Subcutaneous abdominal adipose tissue (tissue), 5 donors: ENCODE measurements around the gene AXIN2.
A peak's percentile ranks its signal among the peaks of the same experiment; 100 is the strongest.

ENCODE experiments used
- H3K27ac ChIP-seq: one replicate; pipeline ENCODE4 v1.7.0; 2013; ENCODE audit warnings: low read depth, mild to moderate bottlenecking, inconsistent platforms, low read length, moderate library complexity
- H3K27me3 ChIP-seq, 5 donors: one replicate each; pipeline ENCODE4 v1.7.0; 2013; ENCODE audit warnings: low read length in 5 of 5, inconsistent platforms in 1 of 5; ENCODE audit not compliant: control insufficient read depth in 5 of 5, insufficient read depth in 4 of 5
- H3K36me3 ChIP-seq, 5 donors: one replicate each; pipeline ENCODE4 v1.7.0; 2013; ENCODE audit warnings: low read length in 5 of 5; ENCODE audit not compliant: control insufficient read depth in 5 of 5, insufficient read depth in 5 of 5
- H3K4me1 ChIP-seq, 5 donors: one replicate each; pipeline ENCODE4 v1.7.0; 2013; ENCODE audit warnings: low read length in 5 of 5, mild to moderate bottlenecking in 3 of 5, moderate library complexity in 1 of 5; ENCODE audit not compliant: control insufficient read depth in 5 of 5, insufficient read depth in 5 of 5
- H3K4me3 ChIP-seq, 5 donors: one replicate each; pipeline ENCODE4 v1.7.0; 2013; ENCODE audit warnings: low read length in 5 of 5, low read depth in 1 of 5
- H3K9ac ChIP-seq, 5 donors: one replicate each; pipeline ENCODE4 v1.7.0; 2013; ENCODE audit warnings: low read length in 5 of 5, mild to moderate bottlenecking in 4 of 5, moderate library complexity in 3 of 5
- H3K9me3 ChIP-seq, 5 donors: one replicate each; pipeline ENCODE4 v1.7.0; 2013; ENCODE audit warnings: low read length in 5 of 5; ENCODE audit not compliant: control insufficient read depth in 5 of 5
- donor health status: healthy.
- donor health status: healthy.
- donor health status: healthy.
- donor health status: healthy.
- donor health status: healthy.

The AXIN2 gene

GRCh38 chr17:65583921-65584603 is 22.6 kb upstream of the AXIN2 start:
- Histone ChIP-seq H3K4me1 (peaks cover 0 to 30% (median 22%) of the 10 kb centered on the region in 5 donors), H3K4me3 (no peak overlapping the region), H3K9me3 (no peaks in the 10 kb centered on the region), H3K27me3 (no peaks in the 10 kb centered on the region), H3K9ac (no peak overlapping the region), H3K36me3 (no peaks in the 10 kb centered on the region), H3K27ac (no peak overlapping the region)

- Histone ChIP-seq H3K27ac (no peak overlapping the region), H3K36me3 (no peaks in the 10 kb centered on the region), H3K9me3 (no peaks in the 10 kb centered on the region), H3K9ac (no peak overlapping the region), H3K27me3 (no peaks in the 10 kb centered on the region), H3K4me3 (no peak overlapping the region), H3K4me1 (no peaks in the 10 kb centered on the region)
These were observed 15.5 kb upstream of the AXIN2 start for GRCh38 chr17:65576939-65577338.

GRCh38 chr17:65573282-65573602 is 11.8 kb upstream of the AXIN2 start:
- H3K9me3 ChIP-seq, result no peaks in the 10 kb centered on the region
- no peak overlapping the region for H3K27ac ChIP-seq
- no peaks in the 10 kb centered on the region for H3K4me1 ChIP-seq
- no peak overlapping the region for H3K4me3 ChIP-seq
- peaks cover 0 to 3% (median 0%) of the 10 kb centered on the region in 5 donors for H3K27me3 ChIP-seq
- no peak overlapping the region for H3K9ac ChIP-seq
- H3K36me3 ChIP-seq, result no peaks in the 10 kb centered on the region

DNA sequence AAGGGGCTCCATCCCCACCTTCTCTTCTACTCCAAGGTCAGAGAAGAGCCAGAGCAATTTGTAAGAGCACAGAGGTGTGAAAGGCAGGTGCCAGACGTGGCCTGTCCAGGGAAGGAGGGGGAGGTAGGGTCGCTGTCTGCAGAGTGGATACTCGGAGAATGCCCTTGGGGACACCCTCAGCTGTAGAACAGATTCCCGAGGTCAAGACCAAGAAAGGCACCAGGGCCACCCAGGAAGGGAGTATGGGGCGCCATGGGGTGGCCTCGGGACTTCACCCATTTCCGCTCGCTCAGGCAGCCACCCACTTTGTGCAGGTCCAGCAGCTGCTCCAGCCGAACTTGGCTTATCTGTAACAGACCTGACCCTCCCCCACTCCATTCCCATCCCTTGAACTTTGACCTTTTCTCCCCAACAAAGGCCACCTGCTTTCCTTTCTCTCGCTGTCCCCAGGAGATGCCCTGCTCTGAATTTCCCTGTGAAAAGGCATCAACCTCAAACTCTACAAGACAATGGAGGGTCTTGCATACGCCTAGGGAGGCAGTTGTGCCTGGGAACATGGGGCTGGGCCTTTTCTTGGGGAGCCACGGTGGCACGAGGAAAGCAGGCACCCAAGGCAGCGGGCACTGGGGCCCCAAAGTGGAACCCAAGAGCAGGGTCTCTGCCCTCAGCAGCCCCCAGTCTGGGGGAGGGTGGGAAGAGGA is 11.3 kb upstream of the AXIN2 start:
- peaks cover 0 to 3% (median 0%) of the 10 kb centered on the region in 5 donors for H3K27me3 ChIP-seq
- H3K9me3 ChIP-seq, result no peaks in the 10 kb centered on the region

DNA sequence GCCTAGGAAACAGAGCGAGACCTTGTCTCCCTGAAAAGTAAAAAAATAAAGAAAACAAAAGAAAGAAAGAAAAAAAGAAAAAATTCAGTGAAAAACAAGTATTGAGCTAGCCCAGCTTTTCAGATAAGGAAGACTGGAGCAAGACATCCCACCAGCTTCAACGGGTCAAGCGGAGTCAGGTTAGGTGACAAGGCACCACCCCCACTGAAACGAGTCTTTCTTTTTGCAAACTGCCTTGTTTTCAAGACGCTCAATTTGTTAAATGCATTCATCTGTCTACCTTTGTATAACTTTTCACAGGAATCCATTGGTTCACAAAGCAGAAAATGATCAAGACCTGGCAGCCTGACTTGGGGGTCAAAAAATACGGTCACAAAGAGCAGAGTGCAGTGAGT is 10.7 kb upstream of the AXIN2 start:
- Histone ChIP-seq H3K27ac (no peak overlapping the region), H3K9ac (no peak overlapping the region), H3K4me1 (no peaks in the 10 kb centered on the region), H3K27me3 (peaks cover 0 to 3% (median 0%) of the 10 kb centered on the region in 5 donors), H3K4me3 (no peak overlapping the region), H3K36me3 (no peaks in the 10 kb centered on the region), H3K9me3 (no peaks in the 10 kb centered on the region)

More for the DNA sequence above, 11.3 kb upstream of the AXIN2 start:
- no peaks in the 10 kb centered on the region for H3K4me1 ChIP-seq
- no peak overlapping the region for H3K27ac ChIP-seq
- H3K9ac ChIP-seq, result no peak overlapping the region
- H3K4me3 ChIP-seq, result no peak overlapping the region
- no peaks in the 10 kb centered on the region for H3K36me3 ChIP-seq

GRCh38 chr17:65568918-65569317 is 7.5 kb upstream of the AXIN2 start:
- Histone ChIP-seq H3K36me3 (no peaks in the 10 kb centered on the region), H3K9me3 (no peaks in the 10 kb centered on the region), H3K4me1 (peaks cover 0 to 3% (median 3%) of the 10 kb centered on the region in 5 donors), H3K9ac (no peak overlapping the region), H3K27me3 (peaks cover 0 to 3% (median 0%) of the 10 kb centered on the region in 5 donors), H3K27ac (no peak overlapping the region), H3K4me3 (no peak overlapping the region)

- H3K4me1 ChIP-seq, result peaks cover 0 to 6% (median 3%) of the 10 kb centered on the region in 5 donors
- no peak overlapping the region for H3K27ac ChIP-seq
- peaks cover 0 to 3% (median 0%) of the 10 kb centered on the region in 5 donors for H3K27me3 ChIP-seq
- H3K4me3 ChIP-seq, result no peak overlapping the region
- no peaks in the 10 kb centered on the region for H3K36me3 ChIP-seq
- H3K9ac ChIP-seq, result no peak overlapping the region
- no peaks in the 10 kb centered on the region for H3K9me3 ChIP-seq
These were observed 6.1 kb upstream of the AXIN2 start for GRCh38 chr17:65567566-65567965.

DNA sequence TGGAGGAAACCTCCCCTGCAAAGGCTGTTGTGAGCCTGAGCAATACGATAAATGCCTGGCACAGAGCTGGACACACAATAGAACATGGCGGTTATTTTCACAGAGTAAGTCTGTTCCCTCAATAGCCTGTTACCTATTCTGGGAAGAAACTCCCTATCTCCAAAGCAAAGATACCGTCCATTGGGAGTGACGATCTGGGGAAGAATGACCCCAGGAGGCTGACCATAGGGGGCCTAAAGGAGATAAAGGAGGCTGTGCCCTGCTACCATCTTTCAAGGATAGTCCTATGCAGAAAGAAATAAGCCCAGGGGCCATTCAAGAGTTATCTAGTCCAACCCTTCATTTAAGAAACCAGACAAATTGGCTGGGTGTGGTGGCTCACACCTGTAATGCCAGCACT is 4.1 kb upstream of the AXIN2 start:
- no peak overlapping the region for H3K27ac ChIP-seq

DNA sequence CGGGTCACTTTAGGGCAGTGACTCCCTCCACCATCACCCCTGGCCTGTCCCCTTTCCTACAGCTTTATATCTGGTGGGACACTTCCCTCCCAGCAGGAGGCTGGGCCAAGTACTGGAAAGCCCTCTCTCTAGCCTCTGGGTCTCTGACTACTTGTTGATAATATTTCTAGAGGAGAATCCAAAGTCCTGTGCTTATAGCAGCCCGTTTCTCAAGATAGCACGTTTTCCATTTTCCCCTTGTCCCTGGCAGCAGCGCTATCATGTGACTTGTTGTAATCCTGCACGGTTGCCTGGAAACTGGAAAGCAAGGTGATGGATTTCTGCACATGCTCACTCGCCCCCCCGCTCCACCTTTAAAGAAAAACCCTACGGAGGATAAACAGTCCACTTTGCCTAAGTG is 3.3 kb upstream of the AXIN2 start:
- no peak overlapping the region for H3K9ac ChIP-seq
- H3K4me1 ChIP-seq, result peaks cover 0 to 15% (median 10%) of the 10 kb centered on the region in 5 donors
- H3K27ac ChIP-seq, result no peak overlapping the region
- H3K27me3 ChIP-seq, result peaks cover 0 to 3% (median 0%) of the 10 kb centered on the region in 5 donors
- no peak overlapping the region for H3K4me3 ChIP-seq
- no peaks in the 10 kb centered on the region for H3K36me3 ChIP-seq
- H3K9me3 ChIP-seq, result no peaks in the 10 kb centered on the region

More for the DNA sequence above, 4.1 kb upstream of the AXIN2 start:
- Histone ChIP-seq H3K4me3 (no peak overlapping the region), H3K27me3 (peaks cover 0 to 3% (median 0%) of the 10 kb centered on the region in 5 donors), H3K9me3 (no peaks in the 10 kb centered on the region), H3K9ac (no peak overlapping the region), H3K36me3 (no peaks in the 10 kb centered on the region), H3K4me1 (peaks cover 0 to 12% (median 9%) of the 10 kb centered on the region in 5 donors)

GRCh38 chr17:65562206-65562531 is 721 bp upstream of the AXIN2 start:
- Histone ChIP-seq H3K9me3 (no peaks in the 10 kb centered on the region), H3K9ac (no peak overlapping the region), H3K27ac (no peak overlapping the region), H3K36me3 (peaks cover 0 to 5% (median 0%) of the 10 kb centered on the region in 5 donors), H3K4me1 (peaks cover 0 to 30% (median 21%) of the 10 kb centered on the region in 5 donors), H3K27me3 (no peaks in the 10 kb centered on the region), H3K4me3 (peak overlapping the region; percentile 57 to 78 (median 70))
